H1 (cell line): ENCODE results near the gene ZSCAN20. TPM values are rescaled to one million over a fixed set of nuclear protein-coding genes. Genes with fewer than 3 reads are reported as not detected.

Experiments
- BCL11A ChIP-seq, 2 experiments: IDR thresholded peaks; one replicate each; pipeline ENCODE4 v1.6.1; 2011; ENCODE audit warnings: low read depth in 2 of 2, low read length in 2 of 2, mild to moderate bottlenecking in 2 of 2
- FOSL1 ChIP-seq: IDR thresholded peaks from 2 replicates; pipeline ENCODE4 v1.6.1; 2011; ENCODE audit warnings: mild to moderate bottlenecking, low read depth, low read length, moderate library complexity; ENCODE audit not compliant: insufficient read depth
- JUND ChIP-seq: IDR thresholded peaks from 2 replicates; pipeline ENCODE4 v1.6.1; 2011; ENCODE audit warnings: mild to moderate bottlenecking, improper control_type of control experiment, low read length
- MAFK ChIP-seq: IDR thresholded peaks from 2 replicates; pipeline ENCODE4 v1.6.1; 2012; ENCODE audit warnings: low read depth, mild to moderate bottlenecking, improper control_type of control experiment, low read length
- PHF8 ChIP-seq: fragments of 200-600 bp; sonication (generic); conservative IDR thresholded peaks from 2 replicates; pipeline ENCODE4 v1.7.1; 2012; ENCODE audit warnings: low read depth, mild to moderate bottlenecking, inconsistent platforms, low read length, moderate library complexity
- POLR2A ChIP-seq, 2 experiments: IDR thresholded peaks; 1 replicate in 1 of 2; 2 replicates in 1 of 2; pipeline ENCODE4 v1.6.1; 2011; ENCODE audit warnings: low read depth in 2 of 2, low read length in 2 of 2, mild to moderate bottlenecking in 2 of 2; ENCODE audit errors: control extremely low read depth in 1 of 2
- POLR2AphosphoS5 ChIP-seq: IDR thresholded peaks from 2 replicates; pipeline ENCODE4 v1.6.1; 2011; ENCODE audit warnings: low read depth, low read length
- RAD21 ChIP-seq, 2 experiments: IDR thresholded peaks in 1 of 2; conservative IDR thresholded peaks in 1 of 2; 2 replicates each; pipeline ENCODE4 v1.6.1; 2011; ENCODE audit warnings: low read depth in 2 of 2, low read length in 2 of 2, improper control_type of control experiment in 1 of 2, inconsistent platforms in 1 of 2, mild to moderate bottlenecking in 1 of 2, moderate library complexity in 1 of 2
- RXRA ChIP-seq: IDR thresholded peaks from 2 replicates; pipeline ENCODE4 v1.6.1; 2011; ENCODE audit warnings: low read depth, mild to moderate bottlenecking, low read length, moderate library complexity; ENCODE audit not compliant: insufficient read depth
- SUZ12 ChIP-seq: fragments of 200-600 bp; sonication (generic); IDR thresholded peaks from 2 replicates; pipeline ENCODE4 v1.6.1; 2012; ENCODE audit warnings: mild to moderate bottlenecking, inconsistent platforms, low read length, moderate library complexity, mixed read lengths
- TAF1 ChIP-seq: IDR thresholded peaks from 2 replicates; pipeline ENCODE4 v1.6.1; 2011; ENCODE audit warnings: mild to moderate bottlenecking, low read depth, low read length
- TCF12 ChIP-seq: IDR thresholded peaks from 2 replicates; pipeline ENCODE4 v1.6.1; 2011; ENCODE audit warnings: low read depth, mild to moderate bottlenecking, low read length
- polyA plus RNA-seq, 7 experiments: library from polyadenylated mRNA; depleted of rRNA in 3 of 7; stranded (reverse) in 5 of 7; unstranded in 2 of 7; fragments of >200 nt in 5 of 7; fragments of 200-250 nt in 2 of 7; gene quantifications; 1 replicate in 5 of 7; 2 replicates in 1 of 7; 4 replicates in 1 of 7; pipeline versions ENCODE4 v1.2.1 to v1.2.3, GENCODE V29; 2011 to 2013; ENCODE audit warnings: missing spikeins in 2 of 7, mixed read lengths in 2 of 7
- total RNA-seq: library from RNA; stranded (reverse); fragmentation: NEBNext Ultra II Directional; extraction: Animal tissue kit (Norgen Biotek cat#: 25700); gene quantifications from 2 replicates; pipeline ENCODE4 v1.2.1, GENCODE V29; 2021
- TF ChIP-seq, protein P1 (sequence below): fragments of 300-600 bp; sonication (generic); IDR thresholded peaks from 2 replicates; pipeline ENCODE4 v1.7.1; 2012; ENCODE audit warnings: low read length, moderate library complexity, mild to moderate bottlenecking, inconsistent platforms; ENCODE audit not compliant: insufficient replicate concordance

Gene ZSCAN20
- total and polyA plus RNA-seq, 2 of the 8 experiments (the other 6 are each of a cell fraction or from before 2014, with no cell fraction given): 0.70 to 3.4 TPM

- TF ChIP-seq, protein P1, sequence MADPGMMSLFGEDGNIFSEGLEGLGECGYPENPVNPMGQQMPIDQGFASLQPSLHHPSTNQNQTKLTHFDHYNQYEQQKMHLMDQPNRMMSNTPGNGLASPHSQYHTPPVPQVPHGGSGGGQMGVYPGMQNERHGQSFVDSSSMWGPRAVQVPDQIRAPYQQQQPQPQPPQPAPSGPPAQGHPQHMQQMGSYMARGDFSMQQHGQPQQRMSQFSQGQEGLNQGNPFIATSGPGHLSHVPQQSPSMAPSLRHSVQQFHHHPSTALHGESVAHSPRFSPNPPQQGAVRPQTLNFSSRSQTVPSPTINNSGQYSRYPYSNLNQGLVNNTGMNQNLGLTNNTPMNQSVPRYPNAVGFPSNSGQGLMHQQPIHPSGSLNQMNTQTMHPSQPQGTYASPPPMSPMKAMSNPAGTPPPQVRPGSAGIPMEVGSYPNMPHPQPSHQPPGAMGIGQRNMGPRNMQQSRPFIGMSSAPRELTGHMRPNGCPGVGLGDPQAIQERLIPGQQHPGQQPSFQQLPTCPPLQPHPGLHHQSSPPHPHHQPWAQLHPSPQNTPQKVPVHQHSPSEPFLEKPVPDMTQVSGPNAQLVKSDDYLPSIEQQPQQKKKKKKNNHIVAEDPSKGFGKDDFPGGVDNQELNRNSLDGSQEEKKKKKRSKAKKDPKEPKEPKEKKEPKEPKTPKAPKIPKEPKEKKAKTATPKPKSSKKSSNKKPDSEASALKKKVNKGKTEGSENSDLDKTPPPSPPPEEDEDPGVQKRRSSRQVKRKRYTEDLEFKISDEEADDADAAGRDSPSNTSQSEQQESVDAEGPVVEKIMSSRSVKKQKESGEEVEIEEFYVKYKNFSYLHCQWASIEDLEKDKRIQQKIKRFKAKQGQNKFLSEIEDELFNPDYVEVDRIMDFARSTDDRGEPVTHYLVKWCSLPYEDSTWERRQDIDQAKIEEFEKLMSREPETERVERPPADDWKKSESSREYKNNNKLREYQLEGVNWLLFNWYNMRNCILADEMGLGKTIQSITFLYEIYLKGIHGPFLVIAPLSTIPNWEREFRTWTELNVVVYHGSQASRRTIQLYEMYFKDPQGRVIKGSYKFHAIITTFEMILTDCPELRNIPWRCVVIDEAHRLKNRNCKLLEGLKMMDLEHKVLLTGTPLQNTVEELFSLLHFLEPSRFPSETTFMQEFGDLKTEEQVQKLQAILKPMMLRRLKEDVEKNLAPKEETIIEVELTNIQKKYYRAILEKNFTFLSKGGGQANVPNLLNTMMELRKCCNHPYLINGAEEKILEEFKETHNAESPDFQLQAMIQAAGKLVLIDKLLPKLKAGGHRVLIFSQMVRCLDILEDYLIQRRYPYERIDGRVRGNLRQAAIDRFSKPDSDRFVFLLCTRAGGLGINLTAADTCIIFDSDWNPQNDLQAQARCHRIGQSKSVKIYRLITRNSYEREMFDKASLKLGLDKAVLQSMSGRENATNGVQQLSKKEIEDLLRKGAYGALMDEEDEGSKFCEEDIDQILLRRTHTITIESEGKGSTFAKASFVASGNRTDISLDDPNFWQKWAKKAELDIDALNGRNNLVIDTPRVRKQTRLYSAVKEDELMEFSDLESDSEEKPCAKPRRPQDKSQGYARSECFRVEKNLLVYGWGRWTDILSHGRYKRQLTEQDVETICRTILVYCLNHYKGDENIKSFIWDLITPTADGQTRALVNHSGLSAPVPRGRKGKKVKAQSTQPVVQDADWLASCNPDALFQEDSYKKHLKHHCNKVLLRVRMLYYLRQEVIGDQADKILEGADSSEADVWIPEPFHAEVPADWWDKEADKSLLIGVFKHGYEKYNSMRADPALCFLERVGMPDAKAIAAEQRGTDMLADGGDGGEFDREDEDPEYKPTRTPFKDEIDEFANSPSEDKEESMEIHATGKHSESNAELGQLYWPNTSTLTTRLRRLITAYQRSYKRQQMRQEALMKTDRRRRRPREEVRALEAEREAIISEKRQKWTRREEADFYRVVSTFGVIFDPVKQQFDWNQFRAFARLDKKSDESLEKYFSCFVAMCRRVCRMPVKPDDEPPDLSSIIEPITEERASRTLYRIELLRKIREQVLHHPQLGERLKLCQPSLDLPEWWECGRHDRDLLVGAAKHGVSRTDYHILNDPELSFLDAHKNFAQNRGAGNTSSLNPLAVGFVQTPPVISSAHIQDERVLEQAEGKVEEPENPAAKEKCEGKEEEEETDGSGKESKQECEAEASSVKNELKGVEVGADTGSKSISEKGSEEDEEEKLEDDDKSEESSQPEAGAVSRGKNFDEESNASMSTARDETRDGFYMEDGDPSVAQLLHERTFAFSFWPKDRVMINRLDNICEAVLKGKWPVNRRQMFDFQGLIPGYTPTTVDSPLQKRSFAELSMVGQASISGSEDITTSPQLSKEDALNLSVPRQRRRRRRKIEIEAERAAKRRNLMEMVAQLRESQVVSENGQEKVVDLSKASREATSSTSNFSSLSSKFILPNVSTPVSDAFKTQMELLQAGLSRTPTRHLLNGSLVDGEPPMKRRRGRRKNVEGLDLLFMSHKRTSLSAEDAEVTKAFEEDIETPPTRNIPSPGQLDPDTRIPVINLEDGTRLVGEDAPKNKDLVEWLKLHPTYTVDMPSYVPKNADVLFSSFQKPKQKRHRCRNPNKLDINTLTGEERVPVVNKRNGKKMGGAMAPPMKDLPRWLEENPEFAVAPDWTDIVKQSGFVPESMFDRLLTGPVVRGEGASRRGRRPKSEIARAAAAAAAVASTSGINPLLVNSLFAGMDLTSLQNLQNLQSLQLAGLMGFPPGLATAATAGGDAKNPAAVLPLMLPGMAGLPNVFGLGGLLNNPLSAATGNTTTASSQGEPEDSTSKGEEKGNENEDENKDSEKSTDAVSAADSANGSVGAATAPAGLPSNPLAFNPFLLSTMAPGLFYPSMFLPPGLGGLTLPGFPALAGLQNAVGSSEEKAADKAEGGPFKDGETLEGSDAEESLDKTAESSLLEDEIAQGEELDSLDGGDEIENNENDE: no peak
- TF ChIP-seq TAF1 (no peak), TCF12 (no peak), RAD21 (IDR thresholded peaks at IDR 0.05 in 1 of 2, conservative IDR thresholded peaks at IDR 0.05 in 1 of 2; ENCODE audit: low read depth in 2 of 2, low read length in 2 of 2) (no peak), FOSL1 (no peak), RXRA (no peak), BCL11A (IDR thresholded peaks at IDR 0.05; ENCODE audit: low read depth in 2 of 2, low read length in 2 of 2) (no peak), POLR2A (IDR thresholded peaks at IDR 0.05; ENCODE audit: control extremely low read depth in 1 of 2, low read depth in 2 of 2, low read length in 2 of 2) (no peak), MAFK (no peak), JUND (no peak), POLR2AphosphoS5 (no peak), PHF8 (no peak), SUZ12 (no peak)
Measured at GRCh38 chr1:33468967-33469366, 3.5 kb upstream of the ZSCAN20 start (continued).
